Measurements from ENCODE around the gene SORCS2.

The SORCS2 gene

GRCh38 chr4:7547368-7548040, 355.2 kb downstream of the SORCS2 start:
- TF ChIP-seq CTCF (IDR thresholded peaks at IDR 0.05; ENCODE audit: control insufficient read depth, insufficient read depth, low read depth, low read length, missing control alignments): no peak
- no peak overlapping the region for H3K4me3 ChIP-seq (ENCODE audit: control insufficient read depth, low read depth, low read length)
- no peak for DNase-seq (ENCODE audit: low read depth)

GRCh38 chr4:7549866-7550265, 357.5 kb downstream of the SORCS2 start:
- no peak for DNase-seq (ENCODE audit: low read depth)
- TF ChIP-seq CTCF (IDR thresholded peaks at IDR 0.05; ENCODE audit: control insufficient read depth, insufficient read depth, low read depth, low read length, missing control alignments): no peak
- H3K4me3 ChIP-seq (ENCODE audit: control insufficient read depth, low read depth, low read length): no peak overlapping the region

GRCh38 chr4:7552466-7552865, 360.1 kb downstream of the SORCS2 start:
- TF ChIP-seq CTCF (IDR thresholded peaks at IDR 0.05; ENCODE audit: control insufficient read depth, insufficient read depth, low read depth, low read length, missing control alignments): no peak

GRCh38 chr4:7553280-7553679, 360.9 kb downstream of the SORCS2 start:
- H3K4me3 ChIP-seq (ENCODE audit: control insufficient read depth, low read depth, low read length): no peak overlapping the region
- DNase-seq (ENCODE audit: low read depth): no peak
- no peak for TF ChIP-seq CTCF (IDR thresholded peaks at IDR 0.05; ENCODE audit: control insufficient read depth, insufficient read depth, low read depth, low read length, missing control alignments)

More at GRCh38 chr4:7552466-7552865, 360.1 kb downstream of the SORCS2 start:
- no peak overlapping the region for H3K4me3 ChIP-seq (ENCODE audit: control insufficient read depth, low read depth, low read length)
- DNase-seq (ENCODE audit: low read depth): no peak

- no peak for TF ChIP-seq CTCF (IDR thresholded peaks at IDR 0.05; ENCODE audit: control insufficient read depth, insufficient read depth, low read depth, low read length, missing control alignments)
- no peak overlapping the region for H3K4me3 ChIP-seq (ENCODE audit: control insufficient read depth, low read depth, low read length)
- no peak for DNase-seq (ENCODE audit: low read depth)
Measured at GRCh38 chr4:7554905-7555304, 362.6 kb downstream of the SORCS2 start.

GRCh38 chr4:7556558-7556957, 364.2 kb downstream of the SORCS2 start:
- no peak for TF ChIP-seq CTCF (IDR thresholded peaks at IDR 0.05; ENCODE audit: control insufficient read depth, insufficient read depth, low read depth, low read length, missing control alignments)
- DNase-seq (ENCODE audit: low read depth): no peak
- no peak overlapping the region for H3K4me3 ChIP-seq (ENCODE audit: control insufficient read depth, low read depth, low read length)
